ENCODE data around the gene CD69. TPM values are rescaled to one million over a fixed set of nuclear protein-coding genes. Genes with fewer than 3 reads are reported as not detected.

CD69 gene
- total RNA-seq, 2 donors from 2014 or later: 1.7 to 2.6 TPM

GRCh38 chr12:9758119-9758518 is 2.6 kb downstream of the CD69 start:
- Histone ChIP-seq H3K27ac (no peak overlapping the region), H3K36me3 (no peaks in the 10 kb centered on the region), H3K4me3 (no peak overlapping the region), H3K27me3 (no peaks in the 10 kb centered on the region), H3K4me1 (no peaks in the 10 kb centered on the region), H3K9me3 (no peaks in the 10 kb centered on the region)
- no peak for TF ChIP-seq CTCF (IDR thresholded peaks at IDR 0.05)
- no peak for DNase-seq (ENCODE audit: low spot score)

DNA sequence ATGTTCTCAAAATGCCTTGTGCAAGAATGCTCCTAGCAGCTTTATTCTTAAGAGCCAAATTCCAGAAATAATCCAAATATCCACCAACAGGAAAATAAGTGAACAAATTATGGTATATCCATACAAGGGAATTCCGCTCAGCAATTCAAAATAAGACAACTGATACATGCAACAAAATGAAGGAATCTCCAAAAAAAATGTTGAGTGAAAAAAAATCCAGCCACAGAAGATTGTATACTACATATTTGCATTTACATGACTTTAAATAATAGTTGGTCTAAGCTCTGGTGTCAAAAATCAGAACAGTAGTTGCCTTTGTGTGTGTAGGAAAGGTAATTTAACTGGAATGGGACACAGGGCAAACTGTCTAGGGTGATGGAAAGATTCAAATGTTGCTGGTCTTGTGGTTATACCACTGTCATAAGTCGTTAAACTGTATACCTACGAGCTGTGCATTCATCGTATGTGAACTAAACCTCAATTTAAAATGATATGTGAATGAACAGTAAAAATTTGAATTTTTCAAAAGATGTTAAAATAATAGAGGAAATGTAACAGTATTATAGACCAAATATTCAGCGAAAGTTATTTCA is 3.2 kb downstream of the CD69 start:
- H3K27me3 ChIP-seq: no peaks in the 10 kb centered on the region
- H3K9me3 ChIP-seq: no peaks in the 10 kb centered on the region
- no peaks in the 10 kb centered on the region for H3K4me1 ChIP-seq
- no peak overlapping the region for H3K4me3 ChIP-seq
- no peaks in the 10 kb centered on the region for H3K36me3 ChIP-seq
- H3K27ac ChIP-seq: no peak overlapping the region
- no peak for TF ChIP-seq CTCF (IDR thresholded peaks at IDR 0.05)
- DNase-seq (ENCODE audit: low spot score): no peak

DNA sequence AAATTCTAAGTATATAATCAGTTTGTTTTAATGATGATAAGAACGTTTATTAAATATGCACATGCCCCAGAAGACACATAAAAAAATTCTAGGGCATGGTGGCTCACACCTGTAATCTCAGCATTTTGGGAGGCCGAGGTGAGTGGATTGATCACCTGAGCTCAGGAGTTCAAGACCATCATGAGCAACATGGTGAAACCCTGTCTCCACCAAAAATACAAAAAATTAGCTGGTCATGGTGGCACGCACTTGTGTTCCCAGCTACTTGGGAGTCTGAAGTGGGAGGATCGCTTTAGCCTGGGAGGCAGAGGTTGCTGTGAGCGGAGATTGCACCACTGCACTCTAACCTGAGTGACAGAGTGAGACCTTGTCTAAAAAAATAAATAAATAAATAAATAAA is 4.0 kb downstream of the CD69 start:
- TF ChIP-seq CTCF (IDR thresholded peaks at IDR 0.05): no peak
- no peaks in the 10 kb centered on the region for H3K4me1 ChIP-seq
- no peak overlapping the region for H3K4me3 ChIP-seq
- H3K9me3 ChIP-seq: no peaks in the 10 kb centered on the region
- H3K36me3 ChIP-seq: no peaks in the 10 kb centered on the region
- no peak for DNase-seq (ENCODE audit: low spot score)
- H3K27ac ChIP-seq: no peak overlapping the region
- H3K27me3 ChIP-seq: no peaks in the 10 kb centered on the region

GRCh38 chr12:9756170-9756569 is 4.5 kb downstream of the CD69 start:
- no peak for DNase-seq (ENCODE audit: low spot score)
- Histone ChIP-seq H3K27me3 (no peaks in the 10 kb centered on the region), H3K27ac (no peak overlapping the region), H3K36me3 (no peaks in the 10 kb centered on the region), H3K9me3 (no peaks in the 10 kb centered on the region), H3K4me1 (no peaks in the 10 kb centered on the region), H3K4me3 (no peak overlapping the region)
- TF ChIP-seq CTCF (IDR thresholded peaks at IDR 0.05): no peak

GRCh38 chr12:9755567-9755966 is 5.1 kb downstream of the CD69 start:
- H3K27ac ChIP-seq: no peak overlapping the region
- no peak overlapping the region for H3K4me3 ChIP-seq
- no peaks in the 10 kb centered on the region for H3K4me1 ChIP-seq
- no peaks in the 10 kb centered on the region for H3K9me3 ChIP-seq
- H3K36me3 ChIP-seq: no peaks in the 10 kb centered on the region
- H3K27me3 ChIP-seq: no peaks in the 10 kb centered on the region
- DNase-seq (ENCODE audit: low spot score): no peak
- no peak for TF ChIP-seq CTCF (IDR thresholded peaks at IDR 0.05)

DNA sequence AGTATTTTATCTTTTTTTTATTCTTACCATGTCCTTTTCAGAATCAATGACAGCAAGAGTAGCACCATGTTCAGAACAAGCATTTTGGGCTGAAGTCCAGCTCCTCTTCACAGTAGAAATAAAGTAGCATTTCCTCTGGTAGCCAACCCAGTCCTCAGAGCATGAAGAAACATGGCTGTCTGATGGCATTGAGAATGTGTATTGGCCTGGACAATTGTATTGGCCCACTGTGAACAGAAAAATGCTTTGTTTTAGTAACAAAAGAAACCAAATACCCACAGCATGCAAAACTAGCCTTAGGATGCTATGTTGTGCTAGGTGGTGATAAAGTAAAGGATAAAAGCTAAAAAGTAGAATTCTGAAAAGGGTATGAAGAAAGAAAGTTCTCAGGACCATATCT is 5.7 kb downstream of the CD69 start:
- Histone ChIP-seq H3K9me3 (no peaks in the 10 kb centered on the region), H3K4me3 (no peak overlapping the region), H3K27me3 (no peaks in the 10 kb centered on the region), H3K36me3 (no peaks in the 10 kb centered on the region), H3K27ac (no peak overlapping the region), H3K4me1 (no peaks in the 10 kb centered on the region)
- TF ChIP-seq CTCF (IDR thresholded peaks at IDR 0.05): no peak
- no peak for DNase-seq (ENCODE audit: low spot score)

Measured in right atrium auricular region (tissue), 2 donors.